HepG2 (cell line): ENCODE results near the gene ARHGAP12. TPM values are rescaled to one million over a fixed set of nuclear protein-coding genes. Genes with fewer than 3 reads are reported as not detected.

Experiments
- ATAC-seq: fragments of 200-7000 bp; cut with Tn5 transposase; 3 replicates; pipeline ENCODE4 v1.9.1; 2020; ENCODE audit warnings: mild to moderate bottlenecking, moderate library complexity
- BruUV-seq: library from RNA; stranded (reverse); fragments of 400-500 nt; replicated peaks from 2 replicates; lab custom pipeline; 2021; lab: Mats Ljungman, UMichigan
- CTCF ChIA-PET: fragments of 300-600 bp; formaldehyde crosslinking; extraction: SDS; loops from one replicate; lab custom pipeline; 2021; ENCODE audit warnings: low total read pairs, inconsistent platforms, low intra/inter-chr PET ratio; lab: Yijun Ruan, JAX
- POLR2A ChIA-PET: fragments of 350-600 bp; sonication (Branson Sonifier 250); formaldehyde crosslinking; loops from one replicate; lab custom pipeline; 2020; ENCODE audit warnings: antibody characterized with exemption, inconsistent platforms; lab: Yijun Ruan, JAX
- DNase-seq: peaks from one replicate; pipeline ENCODE4 v3.0.0-alpha.2; 2015; ENCODE audit warnings: low spot score
- FAIRE-seq: peaks from 3 replicates; lab custom pipeline; 2011; peaks lifted over from hg19 to GRCh38; lab: Jason Lieb, UNC
- H2AFZ ChIP-seq: one replicate; pipeline ENCODE4 v1.6.1; 2011; ENCODE audit warnings: low read length, inconsistent platforms
- H3K27ac ChIP-seq: fragments of 300-600 bp; 3 replicates; pipeline ENCODE4 v1.8.0; 2011; ENCODE audit warnings: mixed run types, mild to moderate bottlenecking, mixed read lengths, low read length, inconsistent platforms; ENCODE audit not compliant: insufficient read depth; ENCODE audit errors: extremely low read length
- H3K27me3 ChIP-seq, 2 experiments: fragments of 200-600 bp in 1 of 2; 2 replicates in 1 of 2; 3 replicates in 1 of 2; pipeline versions ENCODE4 v1.6.0 to v1.8.0; 2011; ENCODE audit warnings: low read length in 2 of 2, mild to moderate bottlenecking in 2 of 2, moderate library complexity in 2 of 2, inconsistent platforms in 1 of 2; ENCODE audit not compliant: insufficient read depth in 2 of 2, control insufficient read depth in 1 of 2
- H3K36me3 ChIP-seq, 2 experiments: fragments of 200-600 bp in 1 of 2; replicated peaks in 1 of 2; 2 replicates in 1 of 2; 3 replicates in 1 of 2; pipeline versions ENCODE4 v1.5.1 to v1.8.0; 2011; ENCODE audit warnings: low read length in 2 of 2, inconsistent platforms in 1 of 2; ENCODE audit not compliant: insufficient read depth in 2 of 2, control insufficient read depth in 1 of 2
- H3K4me1 ChIP-seq: 2 replicates; pipeline ENCODE4 v1.5.1; 2012; ENCODE audit warnings: low read length, inconsistent platforms; ENCODE audit not compliant: insufficient read depth
- H3K4me2 ChIP-seq: 2 replicates; pipeline ENCODE4 v1.6.0; 2011; ENCODE audit warnings: low read depth, low read length, inconsistent platforms
- H3K4me3 ChIP-seq, 3 experiments: fragments of 200-600 bp in 1 of 3; sonication (generic), shearing (Covaris generic) in 1 of 3; replicated peaks in 1 of 3; 2 replicates each; pipeline ENCODE4 v1.5.1; 2011 to 2016; ENCODE audit warnings: low read length in 3 of 3, inconsistent platforms in 2 of 3, low read depth in 2 of 3, mild to moderate bottlenecking in 2 of 3, control low read depth in 1 of 3, mixed read lengths in 1 of 3; ENCODE audit not compliant: insufficient read depth in 1 of 3
- H3K79me2 ChIP-seq: one replicate; pipeline ENCODE4 v1.6.1; 2011; ENCODE audit warnings: low read length, inconsistent platforms; ENCODE audit not compliant: insufficient read depth
- H3K9ac ChIP-seq: 2 replicates; pipeline ENCODE4 v1.6.0; 2011; ENCODE audit warnings: mild to moderate bottlenecking, low read depth, low read length, inconsistent platforms; ENCODE audit not compliant: insufficient read depth
- H3K9me3 ChIP-seq: 2 replicates; pipeline ENCODE4 v1.5.1; 2012; ENCODE audit warnings: mild to moderate bottlenecking, low read length
- H4K20me1 ChIP-seq: 2 replicates; pipeline ENCODE4 v1.6.0; 2011; ENCODE audit warnings: inconsistent platforms, mild to moderate bottlenecking, low read length, moderate library complexity; ENCODE audit not compliant: insufficient read depth
- CEBPG ChIP-seq: IDR thresholded peaks from 2 replicates; pipeline ENCODE4 v1.6.1; 2016
- EP300 ChIP-seq, 3 experiments: sonication (generic) in 1 of 3; formaldehyde crosslinking in 1 of 3; IDR thresholded peaks; 2 replicates each; pipeline versions ENCODE4 v1.5.1 to v1.6.1; 2011 to 2020; ENCODE audit warnings: low read depth in 2 of 3, low read length in 2 of 3, borderline replicate concordance in 1 of 3, improper control_type of control experiment in 1 of 3, mild to moderate bottlenecking in 1 of 3, missing genetic modification reagents in 1 of 3, moderate library complexity in 1 of 3
- FLYWCH1 ChIP-seq: sonication (generic); formaldehyde crosslinking; IDR thresholded peaks from 2 replicates; pipeline ENCODE4 v1.8.1; 2023; ENCODE audit warnings: mild to moderate bottlenecking, missing genetic modification reagents
- GPBP1L1 ChIP-seq: sonication (generic); formaldehyde crosslinking; IDR thresholded peaks from 2 replicates; pipeline ENCODE4 v1.5.0; 2020; ENCODE audit warnings: mild to moderate bottlenecking, missing genetic modification reagents
- GZF1 ChIP-seq: sonication (generic); formaldehyde crosslinking; IDR thresholded peaks from 2 replicates; pipeline ENCODE4 v1.5.1; 2020; ENCODE audit warnings: mild to moderate bottlenecking, missing genetic modification reagents
- TARDBP ChIP-seq: sonication (generic); formaldehyde crosslinking; IDR thresholded peaks from 2 replicates; pipeline ENCODE4 v1.8.0; 2022; ENCODE audit warnings: mild to moderate bottlenecking, missing genetic modification reagents
- XRCC5 ChIP-seq: fragments of 200-400 bp; formaldehyde crosslinking; optimal IDR thresholded peaks from 2 replicates; pipeline ENCODE3; 2017; ENCODE audit warnings: mild to moderate bottlenecking, low read length
- ZBTB20 ChIP-seq: sonication (generic); formaldehyde crosslinking; IDR thresholded peaks from 2 replicates; pipeline ENCODE4 v1.8.1; 2023; ENCODE audit warnings: missing genetic modification reagents, low read depth, mild to moderate bottlenecking, borderline replicate concordance
- ZBTB42 ChIP-seq: sonication (generic); formaldehyde crosslinking; IDR thresholded peaks from 2 replicates; pipeline ENCODE4 v1.5.0; 2020; ENCODE audit warnings: mild to moderate bottlenecking, missing genetic modification reagents
- ZKSCAN8 ChIP-seq: IDR thresholded peaks from 2 replicates; pipeline ENCODE4 v1.6.1; 2016; ENCODE audit warnings: borderline replicate concordance, missing genetic modification reagents, missing compliant biosample characterization
- ZNF256 ChIP-seq: sonication (generic); formaldehyde crosslinking; conservative IDR thresholded peaks from 2 replicates; pipeline ENCODE4 v1.4.0; 2020; ENCODE audit warnings: missing genetic modification reagents
- ZNF296 ChIP-seq: sonication (generic); formaldehyde crosslinking; conservative IDR thresholded peaks from 2 replicates; pipeline ENCODE4 v1.5.0; 2020; ENCODE audit warnings: mild to moderate bottlenecking, missing genetic modification reagents
- ZNF333 ChIP-seq: sonication (generic); formaldehyde crosslinking; IDR thresholded peaks from 2 replicates; pipeline ENCODE4 v1.4.0; 2020; ENCODE audit warnings: mild to moderate bottlenecking, missing genetic modification reagents, borderline replicate concordance
- ZNF484 ChIP-seq: sonication (generic); formaldehyde crosslinking; IDR thresholded peaks from 2 replicates; pipeline ENCODE4 v1.5.1; 2020; ENCODE audit warnings: mild to moderate bottlenecking, low read depth, missing genetic modification reagents, borderline replicate concordance
- ZNF562 ChIP-seq: sonication (generic); formaldehyde crosslinking; IDR thresholded peaks from 2 replicates; pipeline ENCODE4 v1.8.0; 2022; ENCODE audit warnings: missing genetic modification reagents, borderline replicate concordance
- ZNF841 ChIP-seq: sonication (generic); formaldehyde crosslinking; IDR thresholded peaks from 2 replicates; pipeline ENCODE4 v1.8.1; 2023; ENCODE audit warnings: missing genetic modification reagents, borderline replicate concordance
- ZSCAN25 ChIP-seq: sonication (generic); formaldehyde crosslinking; IDR thresholded peaks from 2 replicates; pipeline ENCODE4 v1.8.0; 2022; ENCODE audit warnings: mild to moderate bottlenecking, missing genetic modification reagents
- WGBS: methylation state at CpG from one replicate; pipeline ENCODE4 v1.1.6; 2017; ENCODE audit warnings: low lambda C conversion rate; 5-methylcytosine and 5-hydroxymethylcytosine counted together
- in situ Hi-C: cut with HindIII; loops from 2 replicates; pipeline ENCODE4 v1.10.0; 2017; ENCODE audit warnings: low pct_unique_long_range_greater_than_20kb; ENCODE audit not compliant: extremely low pct_ligation_motif_present
- intact Hi-C: fragments of 100-400 bp; cut with micrococcal nuclease; formaldehyde crosslinking; loops from one replicate; pipeline ENCODE4 v1.10.0; 2022; ENCODE audit not compliant: unreplicated experiment
- polyA plus RNA-seq, 8 experiments: library from polyadenylated mRNA; depleted of rRNA in 3 of 8; stranded (reverse) in 7 of 8; unstranded in 1 of 8; fragments of >200 nt; fragmentation: Illumina TruSeq in 4 of 8; extraction: Trizol in 4 of 8; gene quantifications; 2 replicates each; pipeline versions ENCODE4 v1.2.1 to v1.2.3, GENCODE V29; 2011 to 2016; ENCODE audit warnings: low read depth in 4 of 8, missing spikeins in 1 of 8, mixed read lengths in 1 of 8; ENCODE audit not compliant: insufficient read depth in 1 of 8
- total RNA-seq, 5 experiments: library from RNA; depleted of rRNA; stranded (reverse); fragments of >200 nt; fragmentation: Illumina TruSeq; extraction: Trizol; gene quantifications; 2 replicates each; pipeline ENCODE4 v1.2.3, GENCODE V29; 2016; ENCODE audit warnings: low read depth in 1 of 5

ARHGAP12 gene
- total and polyA plus RNA-seq, 2 of the 13 experiments (the other 11 are each of a cell fraction or from before 2014, with no cell fraction given), result 25.0 to 54.6 TPM

GRCh38 chr10:31977440-31978155, 49.0 kb upstream of the ARHGAP12 start (continued):
- TF ChIP-seq ZKSCAN8, result no peak
- TF ChIP-seq ZBTB42 (CRISPR knock-in tag), result no peak
- TF ChIP-seq ZSCAN25, result no peak
- no peak for TF ChIP-seq CEBPG (CRISPR knock-in tag)
- no peak for TF ChIP-seq ZBTB20 (CRISPR knock-in tag)
- no peak for TF ChIP-seq ZNF562 (CRISPR knock-in tag)
- TF ChIP-seq ZNF296 (CRISPR knock-in tag), result no peak

GRCh38 chr10:31975157-31975765, 46.6 kb upstream of the ARHGAP12 start:
- no peaks in the 10 kb centered on the region for H4K20me1 ChIP-seq
- H3K9me3 ChIP-seq, result no peaks in the 10 kb centered on the region
- ChIA-PET CTCF (no interaction called here), POLR2A (no interaction called here)
- peaks cover 17% of the 10 kb centered on the region for H3K4me1 ChIP-seq
- H2AFZ ChIP-seq, result no peak overlapping the region
- FAIRE-seq (no peak), ATAC-seq (no peak; the same call in 2 of the 3 replicates), DNase-seq (no peak)
- intact Hi-C loops, result no loop called here
- H3K9ac ChIP-seq, result no peak overlapping the region
- no peak overlapping the region for H3K4me3 ChIP-seq
- H3K36me3 ChIP-seq, result no peaks in the 10 kb centered on the region
- no TSS peak for BruUV-seq
- WGBS, result 81% methylated on average over 6 of the region's 6 CpGs
- no peak overlapping the region for H3K4me2 ChIP-seq
- no peaks in the 10 kb centered on the region for H3K79me2 ChIP-seq
- TF ChIP-seq XRCC5, result no peak
- TF ChIP-seq FLYWCH1, result no peak
- TF ChIP-seq ZNF841 (CRISPR knock-in tag), result no peak
- no peak for TF ChIP-seq EP300 (IDR thresholded peaks at IDR 0.05; ENCODE audit: low read depth in 2 of 2, low read length in 2 of 2)
- no peak for TF ChIP-seq EP300 (CRISPR knock-in tag; IDR thresholded peaks at IDR 0.05; ENCODE audit: borderline replicate concordance)
- TF ChIP-seq GZF1 (CRISPR knock-in tag), result no peak
- no peak for TF ChIP-seq TARDBP (CRISPR knock-in tag)
- no peak for TF ChIP-seq ZNF484 (CRISPR knock-in tag)
- TF ChIP-seq ZNF333 (CRISPR knock-in tag), result no peak
- no peak for TF ChIP-seq GPBP1L1
- no peak for TF ChIP-seq ZNF256 (CRISPR knock-in tag)
- no peaks in the 10 kb centered on the region for H3K27me3 ChIP-seq
- no peak overlapping the region for H3K27ac ChIP-seq
- in situ Hi-C loops, result no loop called here
